A673 (cell line): ENCODE measurements around the gene ZNF260.

ENCODE experiments used
- CTCF ChIP-seq: fragments of 300-800, 200-600 bp; sonication (generic); conservative IDR thresholded peaks from 2 replicates; pipeline ENCODE4 v1.5.1; 2017; ENCODE audit warnings: low read depth, mild to moderate bottlenecking, antibody characterized with exemption, low read length, moderate library complexity, mixed read lengths
- EZH2 ChIP-seq: fragments of 200-600 bp; sonication (generic); IDR thresholded peaks from 2 replicates; pipeline ENCODE4 v1.6.1; 2017; ENCODE audit warnings: borderline replicate concordance, low read depth, mild to moderate bottlenecking, mixed read lengths, antibody characterized with exemption, low read length; ENCODE audit not compliant: poor library complexity, severe bottlenecking

- TF ChIP-seq CTCF (no peak), EZH2 (no peak)
Measured at GRCh38 chr19:36547001-36547732, 19.1 kb upstream of the ZNF260 start.
